SIG-M5 (cell line): ENCODE measurements around the gene SLC43A1.
"Not testable (repeated sequence)": the region's sequence is repeated elsewhere in the genome, so short reads cannot be mapped to it uniquely, and the experiment has no call there.

Source experiments
- DNase-seq: peaks from one replicate; lab custom pipeline; 2025; lab: John Stamatoyannopoulos, UW

SLC43A1 gene

DNA sequence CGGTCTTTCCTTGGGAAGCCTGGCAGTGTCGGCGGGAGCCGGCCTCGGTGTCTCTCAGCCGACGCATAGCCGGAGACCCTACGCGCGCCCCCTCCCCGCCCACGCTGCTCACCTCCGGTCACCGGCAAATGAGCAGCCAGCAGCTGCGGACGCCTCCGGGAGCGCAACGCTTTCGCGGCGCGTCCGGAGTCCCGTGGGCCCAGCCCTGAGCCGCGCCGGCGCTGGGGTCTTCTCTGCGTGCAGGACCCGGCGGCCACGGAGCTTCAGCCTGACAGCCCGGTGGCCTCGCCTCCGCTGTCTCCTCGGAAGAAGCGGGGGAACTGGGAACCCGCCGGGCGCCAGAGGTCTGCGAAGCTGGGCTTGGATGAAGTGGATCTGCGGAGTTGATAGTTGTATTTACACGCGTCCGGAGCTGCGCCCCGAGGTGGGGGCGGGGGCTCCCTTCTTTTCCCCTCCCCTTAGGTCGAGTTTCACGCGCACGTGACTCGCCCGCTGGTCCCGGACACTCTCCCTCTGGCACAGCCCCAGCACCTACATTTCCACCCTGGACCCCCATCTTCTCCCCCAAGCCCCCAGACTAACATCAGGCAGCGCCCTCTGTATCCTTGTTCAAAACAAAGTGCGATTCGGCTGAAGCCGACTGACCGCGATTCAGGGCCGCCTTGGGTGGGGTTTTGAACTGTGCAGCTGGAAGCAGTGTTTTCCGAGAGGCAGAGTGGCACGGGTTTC, at the start of gene SLC43A1:
SLC43A1 (minus strand) TSS at position 371 of the 729 bp plus-strand sequence. CDS start 1,591 bp downstream, outside the sequence.
- no peak for DNase-seq

DNA sequence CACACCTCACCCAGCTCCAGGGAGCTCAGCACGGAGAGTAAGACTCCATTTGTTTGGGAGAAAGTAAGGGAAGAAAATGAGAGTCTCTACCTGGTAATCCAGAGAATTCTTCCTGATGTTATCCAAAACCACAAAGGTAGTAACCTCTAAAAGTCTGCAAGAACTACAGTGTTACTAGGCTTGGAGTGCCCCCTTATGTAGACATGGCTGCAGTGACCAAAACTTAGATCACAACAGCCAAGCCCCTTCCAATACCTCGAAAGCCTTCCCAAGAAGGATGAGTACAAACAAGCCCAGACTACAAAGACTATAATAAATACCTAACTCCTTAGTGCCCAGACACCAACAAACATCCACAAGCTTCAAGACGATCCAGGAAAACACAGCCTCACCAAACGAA, 47.1 kb upstream of the SLC43A1 start:
- no peak for DNase-seq

DNA sequence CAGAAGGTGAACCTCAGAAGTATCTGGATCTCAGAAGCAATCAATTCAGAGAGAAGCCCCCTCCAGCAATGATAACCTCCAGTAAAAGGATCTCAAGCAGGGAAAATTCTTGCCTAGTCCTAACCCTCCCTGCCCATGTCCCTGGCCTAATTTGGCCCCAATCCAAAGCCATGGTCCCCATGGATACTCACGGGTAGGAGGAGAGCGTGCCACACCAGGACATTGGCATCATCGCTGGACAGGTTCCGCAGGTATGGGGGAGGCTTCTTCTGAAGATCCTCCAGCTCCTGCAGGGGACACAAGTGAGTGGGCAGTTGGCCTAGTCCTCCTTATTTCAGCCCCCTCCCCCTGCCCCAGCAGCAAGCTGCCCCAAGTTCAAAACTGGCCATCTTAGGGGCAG, 44.6 kb upstream of the SLC43A1 start:
- DNase-seq: no peak

DNA sequence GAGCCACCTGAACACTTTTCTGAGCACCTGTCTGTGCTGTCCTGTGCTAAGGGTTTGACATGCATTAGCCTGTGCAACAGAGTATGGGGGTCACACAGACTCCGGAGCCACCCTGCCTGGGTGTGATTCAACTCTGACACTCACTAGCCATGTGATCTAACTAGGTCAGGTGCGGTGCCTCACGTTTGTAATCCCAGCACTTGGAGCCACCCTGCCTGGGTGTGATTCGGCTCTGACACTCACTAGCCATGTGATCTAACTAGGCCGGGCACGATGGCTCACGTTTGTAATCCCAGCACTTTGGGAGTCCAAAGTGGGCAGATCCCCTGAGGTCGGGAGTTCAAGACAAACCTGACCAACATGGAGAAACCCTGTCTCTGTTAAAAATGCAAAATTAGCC, 40.5 kb upstream of the SLC43A1 start:
- DNase-seq: no peak

DNA sequence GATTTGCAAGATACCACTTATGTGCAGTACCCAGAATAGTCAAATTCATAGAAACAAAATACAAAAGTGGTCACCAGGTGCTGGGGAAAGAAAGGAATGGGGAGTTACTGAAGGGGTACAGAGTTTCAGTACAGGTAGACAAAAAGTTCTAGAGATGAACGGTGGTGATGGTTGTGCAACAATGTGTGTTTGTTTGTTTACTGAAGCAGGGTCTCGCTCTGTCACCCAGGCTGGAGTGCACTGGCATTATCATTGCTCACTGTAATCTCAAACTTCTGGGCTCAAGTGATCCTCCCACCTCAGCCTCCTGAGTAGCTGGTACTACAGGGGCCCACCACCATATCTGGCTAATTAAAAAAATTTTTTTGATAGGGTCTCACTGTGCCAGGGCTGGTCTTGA, 39.9 kb upstream of the SLC43A1 start:
- DNase-seq: no peak

DNA sequence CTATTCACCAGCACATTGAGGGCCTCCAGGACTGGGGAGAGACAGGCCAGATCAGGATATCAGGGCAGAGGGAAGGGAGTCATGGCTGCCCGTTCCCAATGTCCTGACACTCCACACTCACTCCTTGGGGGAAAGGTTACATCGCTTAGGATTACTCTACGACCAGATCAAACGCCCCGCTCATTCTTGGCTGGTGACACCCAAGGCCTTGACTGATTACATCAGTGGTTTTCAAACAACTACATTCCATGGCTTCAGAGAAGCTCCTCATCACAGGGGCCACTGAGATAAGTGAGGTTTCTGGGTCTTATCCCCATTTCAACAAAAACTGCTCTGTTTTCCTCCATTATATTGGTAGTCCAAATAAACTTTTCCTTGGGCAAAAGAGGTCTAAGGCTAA, 37.0 kb upstream of the SLC43A1 start:
- DNase-seq: no peak

DNA sequence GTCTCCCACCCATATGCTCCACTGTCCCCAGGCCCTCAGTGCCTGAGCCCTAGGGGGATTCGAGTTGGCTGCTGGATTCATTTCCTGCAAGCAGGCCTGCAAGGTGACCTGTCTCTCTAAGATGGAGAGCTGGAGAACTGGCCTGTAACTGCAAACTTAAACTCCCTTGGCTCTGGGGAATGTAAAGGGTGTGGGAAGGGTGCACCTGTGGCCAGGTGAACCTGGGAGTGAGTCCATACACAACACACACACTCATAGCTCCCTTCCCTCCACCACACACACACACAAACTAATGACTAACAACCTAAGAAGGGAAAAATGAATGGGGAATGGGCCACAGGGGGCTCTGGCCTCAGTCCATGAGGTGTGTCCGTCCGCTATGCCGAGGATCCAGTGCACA, 36.4 kb upstream of the SLC43A1 start:
- DNase-seq: no peak

DNA sequence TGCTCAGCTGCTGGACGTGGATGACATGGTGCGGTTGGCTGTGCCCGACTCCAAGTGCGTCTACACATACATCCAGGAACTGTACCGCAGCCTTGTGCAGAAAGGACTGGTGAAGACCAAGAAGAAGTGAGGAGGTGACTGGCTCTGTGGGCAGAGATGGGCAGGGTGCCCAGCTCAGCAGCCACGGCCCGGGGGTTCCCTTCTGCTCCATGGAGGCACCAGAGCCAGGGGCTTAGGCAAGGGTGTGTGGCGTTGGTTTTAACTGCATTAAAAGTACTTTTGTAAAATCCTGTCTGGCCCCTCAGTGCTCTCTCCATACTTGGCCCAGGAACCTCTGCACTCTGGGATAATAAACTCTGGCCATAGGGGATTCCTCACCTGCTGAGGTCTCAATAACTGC, 34.5 kb upstream of the SLC43A1 start:
- DNase-seq: no peak

DNA sequence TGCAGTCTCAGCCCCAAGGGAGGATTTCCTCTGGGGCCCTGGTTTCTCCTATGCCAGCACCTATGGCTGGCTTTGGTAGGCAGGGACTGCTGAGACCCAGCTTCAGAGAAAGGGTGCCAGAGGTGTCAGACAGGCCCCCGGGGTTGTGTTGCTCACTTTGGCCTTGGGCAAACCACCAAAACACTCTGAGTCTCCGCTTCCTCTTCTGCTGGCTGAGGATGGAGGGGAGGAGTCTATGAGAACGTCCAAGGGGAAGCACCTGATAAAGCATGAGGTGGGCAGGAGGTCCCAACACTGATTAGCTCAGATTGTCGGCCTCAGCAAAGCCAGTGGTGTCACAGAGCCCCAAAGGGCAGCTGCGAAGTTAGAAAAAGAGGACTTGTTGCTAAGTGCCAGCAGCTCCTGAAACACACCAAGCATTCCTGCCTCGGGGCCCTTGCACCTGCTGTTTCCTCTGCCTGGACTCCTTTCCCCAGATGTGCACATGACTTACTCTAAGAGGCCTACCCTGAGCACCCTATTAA, 32.4 kb upstream of the SLC43A1 start:
- no peak for DNase-seq

DNA sequence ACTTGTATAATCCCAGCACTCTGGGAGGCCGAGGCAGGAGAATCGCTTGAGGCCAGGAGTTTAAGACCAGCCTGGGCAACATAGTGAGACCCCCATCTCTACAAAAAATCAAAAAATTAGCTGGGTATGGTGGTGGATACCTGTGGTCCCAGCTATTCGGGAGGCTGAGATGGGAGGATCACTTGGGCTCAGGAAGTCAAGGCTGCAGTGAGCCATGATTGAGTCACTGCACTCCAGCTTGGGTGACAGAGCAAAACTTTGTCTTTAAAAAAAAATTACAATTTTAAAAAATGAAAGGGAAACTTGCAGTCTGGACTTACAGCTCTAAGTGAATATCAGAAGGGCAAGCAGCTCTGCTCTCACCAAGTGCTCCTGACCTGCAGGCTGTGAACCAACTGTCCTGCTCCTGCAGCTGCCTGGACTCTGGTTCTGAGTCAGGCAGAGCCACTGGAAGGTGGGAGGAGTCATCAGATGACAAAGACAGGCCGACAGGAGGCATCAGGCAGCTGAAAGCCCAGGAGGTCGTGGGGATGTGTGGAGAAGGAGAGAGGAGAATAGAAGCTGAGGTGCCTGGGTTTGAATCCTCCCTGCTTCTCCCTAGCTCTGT, 31.5 kb upstream of the SLC43A1 start:
- DNase-seq: no peak

DNA sequence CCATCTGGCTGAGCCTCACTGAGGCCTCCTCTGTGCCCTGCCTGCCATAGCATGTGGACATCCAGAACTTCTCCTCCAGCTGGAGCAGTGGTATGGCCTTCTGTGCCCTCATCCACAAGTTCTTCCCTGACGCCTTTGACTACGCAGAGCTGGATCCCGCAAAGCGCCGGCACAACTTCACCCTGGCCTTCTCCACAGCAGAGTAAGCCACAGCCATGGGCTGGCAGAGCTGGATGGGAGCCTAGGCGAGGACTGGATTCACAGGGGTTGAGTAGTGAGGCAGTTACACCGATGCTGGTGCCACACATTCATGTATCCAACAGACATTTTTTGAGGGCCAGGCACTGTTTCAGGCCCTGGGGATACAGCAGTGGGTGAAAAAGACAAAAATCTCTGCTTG, 30.9 kb upstream of the SLC43A1 start:
- no peak for DNase-seq

DNA sequence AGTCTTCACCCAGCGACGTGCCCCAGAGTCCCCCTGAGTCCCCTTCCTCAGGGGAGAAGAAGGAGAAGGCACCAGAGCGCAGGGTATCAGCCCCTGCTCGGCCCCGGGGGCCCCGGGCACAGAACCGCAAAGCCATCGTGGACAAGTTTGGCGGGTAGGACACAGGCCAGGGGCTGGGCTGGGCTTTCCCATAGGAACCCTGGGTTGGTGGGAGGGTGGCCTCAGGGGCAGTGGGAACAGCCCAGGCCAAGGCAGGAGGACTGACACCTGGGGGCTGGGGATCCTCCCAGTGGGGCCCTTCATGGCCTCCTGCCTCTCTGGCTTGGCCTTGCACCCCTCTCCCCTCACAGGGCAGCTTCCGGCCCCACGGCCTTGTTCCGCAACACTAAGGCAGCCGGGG, 30.4 kb upstream of the SLC43A1 start:
- DNase-seq: no peak

DNA sequence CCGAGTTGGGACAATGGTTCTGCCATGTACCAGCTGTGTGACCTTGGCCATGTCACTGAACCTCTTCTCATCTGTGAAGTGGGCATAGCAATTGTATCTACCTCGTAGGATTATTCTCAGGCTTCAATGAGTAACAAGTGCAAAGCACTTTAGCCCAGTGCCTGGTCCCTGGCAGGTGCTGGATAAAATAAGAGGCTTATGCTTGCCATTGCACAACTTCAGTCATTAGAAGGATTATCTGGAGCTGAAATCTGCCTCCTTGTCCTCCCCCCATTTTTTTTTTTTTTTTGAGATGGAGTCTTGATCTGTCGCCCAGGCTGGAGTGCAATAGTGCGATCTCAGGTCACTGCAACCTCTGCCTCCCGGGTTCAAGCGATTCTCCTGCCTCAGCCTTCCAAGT, 29.1 kb upstream of the SLC43A1 start:
- no peak for DNase-seq

DNA sequence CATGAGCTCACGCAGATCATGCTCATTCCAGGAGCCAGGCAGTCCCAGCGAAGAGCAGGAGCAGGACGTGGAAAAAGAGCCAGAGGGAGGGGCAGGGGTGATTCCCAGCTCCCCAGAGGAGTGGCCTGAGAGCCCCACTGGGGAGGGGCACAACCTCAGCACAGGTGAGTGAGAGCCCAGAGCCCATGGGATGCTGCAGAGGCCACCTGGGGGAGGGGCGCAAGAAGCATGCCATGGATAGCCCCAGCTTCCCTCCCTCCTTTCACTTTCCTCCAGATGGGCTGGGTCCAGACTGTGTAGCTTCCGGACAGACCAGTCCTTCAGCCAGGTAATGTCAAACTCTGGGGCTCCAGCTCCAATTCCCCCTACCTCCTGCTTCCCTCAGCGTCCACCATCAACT, 28.1 kb upstream of the SLC43A1 start:
- DNase-seq: no peak

DNA sequence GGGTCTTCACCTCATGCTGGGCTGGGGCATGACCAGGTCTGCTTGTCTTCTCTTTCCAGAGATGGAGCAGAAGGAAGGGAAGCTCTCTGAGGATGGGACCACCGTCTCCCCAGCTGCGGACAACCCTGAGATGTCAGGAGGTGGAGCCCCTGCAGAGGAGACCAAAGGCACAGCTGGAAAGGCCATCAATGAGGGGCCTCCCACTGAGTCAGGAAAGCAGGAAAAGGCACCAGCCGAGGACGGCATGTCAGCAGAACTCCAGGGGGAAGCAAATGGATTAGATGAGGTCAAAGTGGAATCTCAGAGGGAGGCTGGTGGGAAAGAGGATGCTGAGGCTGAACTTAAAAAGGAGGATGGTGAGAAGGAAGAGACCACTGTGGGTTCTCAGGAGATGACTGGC, 27.1 kb upstream of the SLC43A1 start:
- DNase-seq: no peak

DNA sequence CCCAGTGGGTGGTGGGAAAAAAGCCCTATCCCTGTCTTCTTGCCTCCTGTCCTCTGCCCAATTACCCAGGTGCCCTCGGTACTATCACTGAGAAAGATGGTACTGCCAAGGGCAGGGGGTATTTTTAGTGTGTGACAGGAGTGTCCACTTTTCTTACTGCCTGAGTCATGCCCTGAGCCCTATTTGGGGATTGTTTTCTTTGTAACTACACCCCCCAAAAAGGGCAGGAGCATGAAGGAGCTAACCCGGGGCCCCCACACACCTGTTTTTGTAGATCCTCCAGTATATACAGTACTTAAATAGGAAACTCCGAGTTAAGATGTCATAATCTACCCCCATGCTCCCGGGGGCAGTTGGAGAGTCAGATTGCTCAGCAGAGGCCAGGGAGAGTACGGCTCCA, 25.7 kb upstream of the SLC43A1 start:
- DNase-seq: no peak

DNA sequence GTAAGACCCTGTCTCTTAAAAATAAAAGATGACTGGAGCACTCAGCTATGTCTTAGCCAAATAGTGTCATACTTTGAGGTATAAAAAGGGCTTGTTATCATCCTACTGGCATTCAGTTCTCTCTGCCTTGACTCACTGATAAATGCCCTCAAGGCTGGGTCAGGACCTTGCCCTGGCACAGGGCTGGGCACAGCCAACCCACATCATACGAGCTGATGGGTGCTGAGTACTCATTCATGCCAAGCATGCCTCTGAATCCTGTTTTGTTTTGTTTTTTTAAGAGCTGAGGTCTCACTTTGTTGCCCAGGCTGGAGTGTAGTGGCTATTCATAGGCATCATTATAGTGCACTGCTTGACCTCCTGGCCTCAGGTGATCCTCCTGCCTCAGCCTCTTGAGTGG, 23.8 kb upstream of the SLC43A1 start:
- no peak for DNase-seq

DNA sequence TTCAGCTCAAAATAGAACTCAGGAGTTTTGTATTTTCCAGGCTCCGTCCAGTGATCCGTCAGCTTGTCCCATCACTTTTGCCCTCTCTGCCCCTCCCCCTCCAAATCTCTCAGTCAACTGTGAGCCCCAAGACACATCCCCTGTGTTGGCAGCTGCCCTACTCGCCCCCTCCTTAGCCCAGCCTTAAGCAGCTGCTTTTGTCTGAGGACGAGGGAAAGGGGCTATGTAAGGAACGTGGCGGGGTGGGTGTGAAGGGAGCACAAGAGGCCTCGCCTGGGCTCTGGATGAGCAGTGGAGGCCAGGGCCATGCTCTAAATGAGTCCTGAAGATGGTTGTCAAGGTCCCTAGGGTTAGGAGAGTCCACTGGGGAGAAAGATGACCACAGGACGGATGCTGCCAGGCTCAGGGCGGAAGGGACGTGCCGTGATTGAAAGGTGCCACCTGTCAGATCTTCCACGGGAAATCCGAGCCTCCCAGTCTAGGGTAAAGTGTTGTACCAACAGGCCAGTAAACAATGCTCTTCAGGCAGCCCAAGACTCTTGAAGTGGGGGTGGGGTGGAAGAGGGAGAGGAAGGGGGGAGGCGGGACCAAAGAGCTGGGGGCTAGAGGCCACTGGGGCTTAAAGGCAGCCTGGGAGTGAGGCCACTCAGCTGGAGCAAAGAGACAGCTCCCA, 21.6 kb upstream of the SLC43A1 start, which contains the start of gene SMTNL1:
SMTNL1 (plus strand) TSS at position 649 of the 673 bp plus-strand sequence. CDS start 5,048 bp downstream, outside the sequence.
- no peak for DNase-seq

DNA sequence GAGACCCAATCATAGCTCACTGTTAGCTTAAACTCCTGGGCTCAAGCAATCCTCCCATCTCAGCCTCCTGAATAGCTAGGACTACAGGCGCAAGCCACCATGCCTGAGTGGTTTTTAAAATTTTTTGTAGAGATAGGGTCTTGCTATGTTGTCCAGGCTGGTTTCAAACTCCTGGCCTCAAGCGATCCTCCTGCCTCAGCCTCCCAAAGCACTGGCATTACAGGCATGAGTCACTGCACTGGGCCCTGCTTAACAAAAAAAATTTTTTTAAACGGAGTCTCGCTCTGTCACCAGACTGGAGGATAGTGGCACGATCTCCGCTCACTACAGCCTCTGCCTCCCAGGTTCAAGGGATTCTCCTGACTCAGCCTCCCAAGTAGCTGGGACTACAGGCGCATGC, 18.9 kb upstream of the SLC43A1 start:
- DNase-seq: not testable (repeated sequence)

DNA sequence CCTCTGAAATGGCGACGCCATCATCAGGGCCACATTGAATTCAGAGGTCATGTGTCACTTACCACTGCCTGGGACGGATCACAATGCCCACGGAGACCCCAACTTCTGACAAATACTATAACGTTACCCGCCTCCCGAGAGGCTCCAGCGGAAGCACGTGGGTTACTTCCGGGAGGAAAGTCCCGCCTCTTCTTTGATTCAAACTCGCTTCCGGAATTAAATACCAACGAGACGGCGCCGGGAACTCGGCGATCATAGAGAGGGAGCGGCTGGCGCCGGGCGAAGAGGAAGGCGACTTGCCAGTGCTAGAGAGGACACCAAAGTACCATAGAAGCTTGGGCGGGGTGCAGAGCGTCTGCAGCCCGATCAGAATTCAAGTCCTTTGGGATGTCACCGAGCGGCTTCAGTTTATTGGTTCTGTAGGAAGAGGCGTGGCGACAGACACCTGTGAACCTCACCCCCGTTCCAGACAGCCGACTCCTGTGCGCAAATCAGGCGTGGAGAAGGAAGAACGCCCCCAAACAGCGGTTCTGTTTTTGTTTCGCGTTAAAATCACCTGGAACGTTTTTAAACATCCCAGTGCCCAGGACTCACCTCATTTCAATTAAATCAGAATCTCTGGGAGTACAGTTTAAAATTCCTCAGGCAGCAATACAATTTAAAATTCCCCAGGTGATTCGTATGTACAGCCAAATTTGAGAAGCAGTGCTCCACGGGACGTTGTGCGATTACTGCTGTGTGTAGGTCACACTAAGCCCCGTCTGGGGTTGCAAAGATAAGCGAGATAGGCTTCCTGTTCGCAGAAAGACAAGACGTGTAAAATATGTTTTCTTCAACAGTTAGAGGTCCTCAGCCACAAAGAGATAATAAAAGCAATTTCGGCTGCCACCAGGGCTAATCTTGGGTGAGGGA, 15.3 kb upstream of the SLC43A1 start, which contains the start of gene TIMM10:
TIMM10 (minus strand) TSS at position 159 of the 912 bp plus-strand sequence. CDS start 565 bp downstream, outside the sequence.
- peak; percentile 94 for DNase-seq

DNA sequence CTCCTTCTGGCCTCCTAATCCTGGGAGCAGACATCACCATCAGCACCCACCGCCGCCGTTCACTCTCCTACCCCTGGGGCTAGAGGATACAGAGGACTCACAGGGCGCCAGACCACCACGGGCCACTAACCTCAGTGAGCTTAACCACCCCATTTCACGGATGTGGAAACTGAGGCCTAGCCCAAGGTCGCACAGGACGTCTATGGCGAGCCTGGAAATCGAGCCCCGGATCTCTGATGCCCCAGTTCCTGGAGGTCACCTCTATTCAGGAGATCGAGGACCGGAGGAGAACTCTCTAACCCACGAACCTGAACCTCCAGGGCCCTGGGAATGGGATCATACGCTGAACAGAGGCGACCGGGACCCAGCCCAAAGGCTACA, 14.7 kb upstream of the SLC43A1 start:
- DNase-seq: no peak

DNA sequence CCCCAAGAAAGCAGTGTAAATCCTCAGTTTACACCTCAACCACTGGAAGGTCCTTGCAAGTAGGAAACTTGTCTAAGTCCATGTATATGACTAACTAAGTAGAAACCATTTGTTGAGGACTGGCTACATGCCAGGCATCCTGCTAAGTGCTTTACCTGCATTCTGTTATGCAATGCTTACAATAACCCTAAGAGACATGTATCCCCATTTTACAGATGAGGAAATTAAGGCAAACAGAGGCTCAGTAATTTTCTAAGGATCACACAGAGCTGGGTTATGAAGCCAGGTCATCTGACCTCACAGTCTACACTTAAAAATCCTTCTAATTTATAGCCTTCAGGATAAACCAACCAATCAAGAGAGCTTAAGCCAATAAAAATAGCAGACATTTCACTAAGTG, 13.5 kb upstream of the SLC43A1 start:
- no peak for DNase-seq
